Adrenal gland (tissue), 5 donors: Measurements from ENCODE around the gene ELK4.

Source experiments
- POLR2A ChIP-seq, 2 donors: fragments of 450-650 bp; IDR thresholded peaks; one replicate each; pipeline ENCODE4 v1.6.1; 2017; ENCODE audit warnings: antibody characterized with exemption in 2 of 2, mild to moderate bottlenecking in 2 of 2, moderate library complexity in 1 of 2
- TF ChIP-seq, protein P1 (sequence below), 6 experiments: fragments of 450-650 bp in 4 of 6; fragments of 200-600 bp in 2 of 6; sonication (generic) in 1 of 6; IDR thresholded peaks; 1 replicate in 5 of 6; 2 replicates in 1 of 6; pipeline versions ENCODE4 v1.5.1 to v1.8.0; 2016 to 2021; ENCODE audit warnings: antibody characterized with exemption in 6 of 6, mild to moderate bottlenecking in 2 of 6, moderate library complexity in 1 of 6
- donor health status: DM: no; HTN: no; CAD: no.

GRCh38 chr1:205598841-205599668 is 32.8 kb downstream of the ELK4 start:
- TF ChIP-seq, protein P1, sequence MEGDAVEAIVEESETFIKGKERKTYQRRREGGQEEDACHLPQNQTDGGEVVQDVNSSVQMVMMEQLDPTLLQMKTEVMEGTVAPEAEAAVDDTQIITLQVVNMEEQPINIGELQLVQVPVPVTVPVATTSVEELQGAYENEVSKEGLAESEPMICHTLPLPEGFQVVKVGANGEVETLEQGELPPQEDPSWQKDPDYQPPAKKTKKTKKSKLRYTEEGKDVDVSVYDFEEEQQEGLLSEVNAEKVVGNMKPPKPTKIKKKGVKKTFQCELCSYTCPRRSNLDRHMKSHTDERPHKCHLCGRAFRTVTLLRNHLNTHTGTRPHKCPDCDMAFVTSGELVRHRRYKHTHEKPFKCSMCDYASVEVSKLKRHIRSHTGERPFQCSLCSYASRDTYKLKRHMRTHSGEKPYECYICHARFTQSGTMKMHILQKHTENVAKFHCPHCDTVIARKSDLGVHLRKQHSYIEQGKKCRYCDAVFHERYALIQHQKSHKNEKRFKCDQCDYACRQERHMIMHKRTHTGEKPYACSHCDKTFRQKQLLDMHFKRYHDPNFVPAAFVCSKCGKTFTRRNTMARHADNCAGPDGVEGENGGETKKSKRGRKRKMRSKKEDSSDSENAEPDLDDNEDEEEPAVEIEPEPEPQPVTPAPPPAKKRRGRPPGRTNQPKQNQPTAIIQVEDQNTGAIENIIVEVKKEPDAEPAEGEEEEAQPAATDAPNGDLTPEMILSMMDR (IDR thresholded peaks at IDR 0.05), result no peak
- TF ChIP-seq POLR2A (IDR thresholded peaks at IDR 0.05), result no peak
